ENCODE measurements around the gene USP6NL. TPM values are rescaled to one million over a fixed set of nuclear protein-coding genes. Genes with fewer than 3 reads are reported as not detected.
A peak's percentile ranks its signal among the peaks of the same experiment; 100 is the strongest.

Gene USP6NL
- total RNA-seq, 1 experiment from 2014 or later: 21.4 TPM

DNA sequence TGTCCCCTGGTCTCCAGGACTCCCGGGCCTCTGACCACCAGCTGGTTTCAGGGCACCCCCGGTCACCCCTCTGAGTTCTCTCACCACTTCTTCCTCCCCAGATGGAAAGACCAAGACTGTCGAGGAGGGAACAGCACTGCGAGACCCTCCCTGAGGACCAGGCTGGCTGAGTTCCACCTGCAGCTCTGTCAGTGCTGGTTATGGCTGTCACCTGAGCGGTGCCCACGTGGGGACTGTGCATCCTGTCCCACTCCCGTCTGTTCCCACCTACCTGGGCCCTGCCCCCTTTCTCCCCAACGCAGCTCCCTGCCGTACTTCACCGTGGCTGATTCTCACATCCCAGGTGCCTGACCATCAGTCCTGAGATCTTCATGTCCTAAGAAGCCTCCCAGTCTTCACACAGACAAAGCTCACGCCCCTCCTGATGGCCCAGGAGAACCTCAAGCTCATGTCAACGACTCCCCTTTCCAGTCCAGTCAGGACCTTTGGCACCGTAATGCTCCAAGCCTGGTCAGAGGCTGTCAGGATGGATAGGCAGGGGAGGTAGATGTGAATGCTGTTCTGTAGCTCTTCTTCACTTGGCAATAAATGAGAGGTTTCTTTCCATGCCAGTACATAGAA lies 159.7 kb downstream of the USP6NL start:
- CTCF ChIA-PET: interaction anchor here (1.1 to 1.2 kb wide), 3 partner anchors 17 to 27 kb away, joined by 3 to 4 read pairs (median 4); no protein-coding TSS in a partner anchor
- POLR2A ChIA-PET: no interaction called here
- Mint-ChIP-seq H3K4me3 (no peak overlapping the region), H3K4me1 (peaks cover 24% of the 10 kb centered on the region), H3K36me3 (no peaks in the 10 kb centered on the region), H3K27me3 (ENCODE audit: low read depth) (no peaks in the 10 kb centered on the region), H3K9me3 (no peaks in the 10 kb centered on the region; the same call in 1 of the 2 replicates), H3K27ac (peak overlapping the region; percentile 27; the same call in 1 of the 2 replicates)
- TF ChIP-seq ATF1 (CRISPR knock-in tag; IDR thresholded peaks at IDR 0.05) (no peak), HMGA2 (CRISPR knock-in tag; IDR thresholded peaks at IDR 0.05) (no peak), CREM (CRISPR knock-in tag; IDR thresholded peaks at IDR 0.05) (no peak), SMAD3 (CRISPR knock-in tag; IDR thresholded peaks at IDR 0.05; ENCODE audit: borderline replicate concordance) (no peak), FOXJ3 (CRISPR knock-in tag; IDR thresholded peaks at IDR 0.05; ENCODE audit: borderline replicate concordance) (no peak)
- TF ChIP-seq, protein P1, sequence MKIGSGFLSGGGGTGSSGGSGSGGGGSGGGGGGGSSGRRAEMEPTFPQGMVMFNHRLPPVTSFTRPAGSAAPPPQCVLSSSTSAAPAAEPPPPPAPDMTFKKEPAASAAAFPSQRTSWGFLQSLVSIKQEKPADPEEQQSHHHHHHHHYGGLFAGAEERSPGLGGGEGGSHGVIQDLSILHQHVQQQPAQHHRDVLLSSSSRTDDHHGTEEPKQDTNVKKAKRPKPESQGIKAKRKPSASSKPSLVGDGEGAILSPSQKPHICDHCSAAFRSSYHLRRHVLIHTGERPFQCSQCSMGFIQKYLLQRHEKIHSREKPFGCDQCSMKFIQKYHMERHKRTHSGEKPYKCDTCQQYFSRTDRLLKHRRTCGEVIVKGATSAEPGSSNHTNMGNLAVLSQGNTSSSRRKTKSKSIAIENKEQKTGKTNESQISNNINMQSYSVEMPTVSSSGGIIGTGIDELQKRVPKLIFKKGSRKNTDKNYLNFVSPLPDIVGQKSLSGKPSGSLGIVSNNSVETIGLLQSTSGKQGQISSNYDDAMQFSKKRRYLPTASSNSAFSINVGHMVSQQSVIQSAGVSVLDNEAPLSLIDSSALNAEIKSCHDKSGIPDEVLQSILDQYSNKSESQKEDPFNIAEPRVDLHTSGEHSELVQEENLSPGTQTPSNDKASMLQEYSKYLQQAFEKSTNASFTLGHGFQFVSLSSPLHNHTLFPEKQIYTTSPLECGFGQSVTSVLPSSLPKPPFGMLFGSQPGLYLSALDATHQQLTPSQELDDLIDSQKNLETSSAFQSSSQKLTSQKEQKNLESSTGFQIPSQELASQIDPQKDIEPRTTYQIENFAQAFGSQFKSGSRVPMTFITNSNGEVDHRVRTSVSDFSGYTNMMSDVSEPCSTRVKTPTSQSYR (CRISPR knock-in tag; IDR thresholded peaks at IDR 0.05): no peak
- TF ChIP-seq, protein P2, sequence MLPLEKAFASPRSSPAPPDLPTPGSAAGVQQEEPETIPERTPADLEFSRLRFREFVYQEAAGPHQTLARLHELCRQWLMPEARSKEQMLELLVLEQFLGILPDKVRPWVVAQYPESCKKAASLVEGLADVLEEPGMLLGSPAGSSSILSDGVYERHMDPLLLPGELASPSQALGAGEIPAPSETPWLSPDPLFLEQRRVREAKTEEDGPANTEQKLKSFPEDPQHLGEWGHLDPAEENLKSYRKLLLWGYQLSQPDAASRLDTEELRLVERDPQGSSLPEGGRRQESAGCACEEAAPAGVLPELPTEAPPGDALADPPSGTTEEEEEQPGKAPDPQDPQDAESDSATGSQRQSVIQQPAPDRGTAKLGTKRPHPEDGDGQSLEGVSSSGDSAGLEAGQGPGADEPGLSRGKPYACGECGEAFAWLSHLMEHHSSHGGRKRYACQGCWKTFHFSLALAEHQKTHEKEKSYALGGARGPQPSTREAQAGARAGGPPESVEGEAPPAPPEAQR (CRISPR knock-in tag; IDR thresholded peaks at IDR 0.05): no peak
- ATAC-seq (no peak), DNase-seq (ENCODE audit: low spot score) (no peak)

DNA sequence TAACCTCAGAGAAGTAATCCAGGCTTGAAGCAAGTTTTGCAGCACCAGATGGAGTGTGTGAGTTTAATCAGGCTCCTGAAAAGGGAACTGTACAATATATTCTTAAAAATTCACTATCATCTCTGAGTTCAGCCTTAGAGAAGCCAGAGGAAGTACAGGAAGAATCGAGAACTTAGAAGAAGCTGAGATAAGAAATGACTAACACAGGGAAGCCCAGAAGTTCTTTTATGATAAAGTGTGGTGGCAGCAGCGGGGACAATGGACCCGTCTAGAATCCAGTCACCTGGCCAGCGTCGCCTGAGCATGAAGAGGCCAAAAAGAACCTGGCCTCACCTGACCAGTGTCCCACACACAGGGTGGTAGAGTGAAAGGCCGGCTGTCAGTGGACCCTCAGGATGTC lies 161.0 kb downstream of the USP6NL start:
- ChIA-PET POLR2A (no interaction called here), CTCF (interaction anchor here (0.6 kb wide), 1 partner anchor 13 kb away, joined by 3 read pairs; no protein-coding TSS in a partner anchor)
- no peak for TF ChIP-seq FOXP1 (CRISPR knock-in tag; IDR thresholded peaks at IDR 0.05; ENCODE audit: borderline replicate concordance)
- no peak for DNase-seq (ENCODE audit: low spot score)
- H3K36me3 Mint-ChIP-seq: no peaks in the 10 kb centered on the region
- no peaks in the 10 kb centered on the region; the same call in 1 of the 2 replicates for H3K9me3 Mint-ChIP-seq
- peaks cover 3% of the 10 kb centered on the region; the same call in 1 of the 2 replicates for H3K27me3 Mint-ChIP-seq (ENCODE audit: low read depth)
- H3K4me1 Mint-ChIP-seq: peaks cover 30% of the 10 kb centered on the region
- ATAC-seq: no peak
- H3K27ac Mint-ChIP-seq: no peak overlapping the region
- no peak overlapping the region for H3K4me3 Mint-ChIP-seq

DNA sequence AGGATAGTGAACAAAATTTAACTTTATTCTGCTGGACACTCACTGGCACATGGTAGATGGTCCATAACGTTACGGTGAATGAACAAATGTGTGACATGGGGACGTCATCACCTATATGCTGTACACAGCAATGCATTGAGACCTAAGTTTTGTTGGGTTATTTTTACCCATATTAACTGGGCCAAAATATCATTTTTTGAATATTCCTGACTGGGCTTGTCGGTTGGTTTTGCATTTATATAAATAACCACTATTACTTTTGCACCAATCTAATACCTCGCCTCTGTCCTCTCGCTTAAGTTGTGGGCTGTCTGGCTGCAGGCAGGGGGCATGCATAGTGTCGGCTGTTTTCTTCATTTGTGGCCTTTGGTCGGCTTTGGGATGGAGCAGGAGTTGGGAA lies 161.7 kb downstream of the USP6NL start:
- no peak for TF ChIP-seq GRHL2 (CRISPR knock-in tag; IDR thresholded peaks at IDR 0.05; ENCODE audit: insufficient replicate concordance, severe bottlenecking)
- no peak for TF ChIP-seq SMAD4 (CRISPR knock-in tag; IDR thresholded peaks at IDR 0.05)
- TF ChIP-seq, protein P3, sequence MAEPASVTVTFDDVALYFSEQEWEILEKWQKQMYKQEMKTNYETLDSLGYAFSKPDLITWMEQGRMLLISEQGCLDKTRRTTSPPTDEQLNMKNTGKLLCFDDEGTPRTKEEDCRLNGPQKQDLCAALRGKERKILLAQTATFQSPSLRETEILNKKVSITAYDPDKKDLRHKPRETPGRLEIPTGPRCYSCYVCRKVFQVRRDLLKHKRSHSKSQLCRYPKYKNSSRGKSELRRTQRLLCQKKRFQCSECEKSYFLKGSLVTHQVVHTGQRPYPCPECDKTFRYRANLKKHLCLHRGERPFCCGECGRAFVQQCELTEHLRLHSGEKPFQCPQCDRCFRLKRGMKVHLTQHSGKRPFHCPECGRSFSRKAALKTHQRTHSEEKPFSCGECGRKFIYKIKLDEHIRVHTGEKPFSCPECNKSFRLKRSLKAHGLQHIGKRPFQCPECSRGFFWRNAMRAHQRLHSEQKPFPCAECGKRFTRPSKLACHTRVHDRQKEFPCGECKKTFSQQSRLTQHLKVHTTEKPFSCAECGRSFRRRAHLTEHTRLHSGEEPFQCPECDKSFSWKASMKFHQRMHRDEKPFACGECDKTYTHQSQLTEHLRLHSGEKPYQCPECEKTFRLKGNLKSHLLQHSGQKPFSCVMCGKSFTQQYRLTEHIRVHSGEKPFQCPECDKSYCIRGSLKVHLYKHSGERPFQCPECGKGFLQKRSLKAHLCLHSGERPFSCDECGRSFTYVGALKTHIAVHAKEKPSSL (CRISPR knock-in tag; conservative IDR thresholded peaks at IDR 0.05): no peak
- TF ChIP-seq ZNF263 (CRISPR knock-in tag; IDR thresholded peaks at IDR 0.05; ENCODE audit: low read depth): no peak
- TF ChIP-seq, protein P4, sequence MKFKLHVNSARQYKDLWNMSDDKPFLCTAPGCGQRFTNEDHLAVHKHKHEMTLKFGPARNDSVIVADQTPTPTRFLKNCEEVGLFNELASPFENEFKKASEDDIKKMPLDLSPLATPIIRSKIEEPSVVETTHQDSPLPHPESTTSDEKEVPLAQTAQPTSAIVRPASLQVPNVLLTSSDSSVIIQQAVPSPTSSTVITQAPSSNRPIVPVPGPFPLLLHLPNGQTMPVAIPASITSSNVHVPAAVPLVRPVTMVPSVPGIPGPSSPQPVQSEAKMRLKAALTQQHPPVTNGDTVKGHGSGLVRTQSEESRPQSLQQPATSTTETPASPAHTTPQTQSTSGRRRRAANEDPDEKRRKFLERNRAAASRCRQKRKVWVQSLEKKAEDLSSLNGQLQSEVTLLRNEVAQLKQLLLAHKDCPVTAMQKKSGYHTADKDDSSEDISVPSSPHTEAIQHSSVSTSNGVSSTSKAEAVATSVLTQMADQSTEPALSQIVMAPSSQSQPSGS (CRISPR knock-in tag; IDR thresholded peaks at IDR 0.05; ENCODE audit: borderline replicate concordance, low read depth): no peak
- no peak for TF ChIP-seq PRRX2 (CRISPR knock-in tag; IDR thresholded peaks at IDR 0.05)
- no peak for TF ChIP-seq ZNF121 (CRISPR knock-in tag; IDR thresholded peaks at IDR 0.05)
- TF ChIP-seq, protein P5, sequence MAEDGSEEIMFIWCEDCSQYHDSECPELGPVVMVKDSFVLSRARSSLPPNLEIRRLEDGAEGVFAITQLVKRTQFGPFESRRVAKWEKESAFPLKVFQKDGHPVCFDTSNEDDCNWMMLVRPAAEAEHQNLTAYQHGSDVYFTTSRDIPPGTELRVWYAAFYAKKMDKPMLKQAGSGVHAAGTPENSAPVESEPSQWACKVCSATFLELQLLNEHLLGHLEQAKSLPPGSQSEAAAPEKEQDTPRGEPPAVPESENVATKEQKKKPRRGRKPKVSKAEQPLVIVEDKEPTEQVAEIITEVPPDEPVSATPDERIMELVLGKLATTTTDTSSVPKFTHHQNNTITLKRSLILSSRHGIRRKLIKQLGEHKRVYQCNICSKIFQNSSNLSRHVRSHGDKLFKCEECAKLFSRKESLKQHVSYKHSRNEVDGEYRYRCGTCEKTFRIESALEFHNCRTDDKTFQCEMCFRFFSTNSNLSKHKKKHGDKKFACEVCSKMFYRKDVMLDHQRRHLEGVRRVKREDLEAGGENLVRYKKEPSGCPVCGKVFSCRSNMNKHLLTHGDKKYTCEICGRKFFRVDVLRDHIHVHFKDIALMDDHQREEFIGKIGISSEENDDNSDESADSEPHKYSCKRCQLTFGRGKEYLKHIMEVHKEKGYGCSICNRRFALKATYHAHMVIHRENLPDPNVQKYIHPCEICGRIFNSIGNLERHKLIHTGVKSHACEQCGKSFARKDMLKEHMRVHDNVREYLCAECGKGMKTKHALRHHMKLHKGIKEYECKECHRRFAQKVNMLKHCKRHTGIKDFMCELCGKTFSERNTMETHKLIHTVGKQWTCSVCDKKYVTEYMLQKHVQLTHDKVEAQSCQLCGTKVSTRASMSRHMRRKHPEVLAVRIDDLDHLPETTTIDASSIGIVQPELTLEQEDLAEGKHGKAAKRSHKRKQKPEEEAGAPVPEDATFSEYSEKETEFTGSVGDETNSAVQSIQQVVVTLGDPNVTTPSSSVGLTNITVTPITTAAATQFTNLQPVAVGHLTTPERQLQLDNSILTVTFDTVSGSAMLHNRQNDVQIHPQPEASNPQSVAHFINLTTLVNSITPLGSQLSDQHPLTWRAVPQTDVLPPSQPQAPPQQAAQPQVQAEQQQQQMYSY (CRISPR knock-in tag; IDR thresholded peaks at IDR 0.05): no peak
- DNase-seq (ENCODE audit: low spot score) (no peak), ATAC-seq (no peak)
- POLR2A ChIA-PET: no interaction called here
- H3K27ac Mint-ChIP-seq: no peak overlapping the region
- H3K27me3 Mint-ChIP-seq (ENCODE audit: low read depth): peaks cover 3% of the 10 kb centered on the region; the same call in 1 of the 2 replicates
- no peak overlapping the region for H3K4me3 Mint-ChIP-seq
- CTCF ChIA-PET: no interaction called here
- no peaks in the 10 kb centered on the region; the same call in 1 of the 2 replicates for H3K9me3 Mint-ChIP-seq
- H3K4me1 Mint-ChIP-seq: peaks cover 31% of the 10 kb centered on the region
- H3K36me3 Mint-ChIP-seq: no peaks in the 10 kb centered on the region
